ENCODE measurements around the gene PARD3.

PARD3 gene

GRCh38 chr10:34465678-34466077, 349.4 kb downstream of the PARD3 start:
- TF ChIP-seq, protein P1, sequence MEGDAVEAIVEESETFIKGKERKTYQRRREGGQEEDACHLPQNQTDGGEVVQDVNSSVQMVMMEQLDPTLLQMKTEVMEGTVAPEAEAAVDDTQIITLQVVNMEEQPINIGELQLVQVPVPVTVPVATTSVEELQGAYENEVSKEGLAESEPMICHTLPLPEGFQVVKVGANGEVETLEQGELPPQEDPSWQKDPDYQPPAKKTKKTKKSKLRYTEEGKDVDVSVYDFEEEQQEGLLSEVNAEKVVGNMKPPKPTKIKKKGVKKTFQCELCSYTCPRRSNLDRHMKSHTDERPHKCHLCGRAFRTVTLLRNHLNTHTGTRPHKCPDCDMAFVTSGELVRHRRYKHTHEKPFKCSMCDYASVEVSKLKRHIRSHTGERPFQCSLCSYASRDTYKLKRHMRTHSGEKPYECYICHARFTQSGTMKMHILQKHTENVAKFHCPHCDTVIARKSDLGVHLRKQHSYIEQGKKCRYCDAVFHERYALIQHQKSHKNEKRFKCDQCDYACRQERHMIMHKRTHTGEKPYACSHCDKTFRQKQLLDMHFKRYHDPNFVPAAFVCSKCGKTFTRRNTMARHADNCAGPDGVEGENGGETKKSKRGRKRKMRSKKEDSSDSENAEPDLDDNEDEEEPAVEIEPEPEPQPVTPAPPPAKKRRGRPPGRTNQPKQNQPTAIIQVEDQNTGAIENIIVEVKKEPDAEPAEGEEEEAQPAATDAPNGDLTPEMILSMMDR (IDR thresholded peaks at IDR 0.05), result no peak

GRCh38 chr10:34464591-34464990, 350.5 kb downstream of the PARD3 start:
- Histone ChIP-seq H2AFZ (no peak overlapping the region), H3K9me3 (ENCODE audit: control insufficient read depth, low read length) (no peaks in the 10 kb centered on the region), H3K36me3 (ENCODE audit: control insufficient read depth, insufficient read depth, low read length) (no peaks in the 10 kb centered on the region), H3K27ac (no peak overlapping the region), H3K4me2 (ENCODE audit: low read length) (no peak overlapping the region), H3K27me3 (ENCODE audit: control insufficient read depth, insufficient read depth, low read length) (no peaks in the 10 kb centered on the region), H3K79me2 (no peaks in the 10 kb centered on the region), H3K4me3 (ENCODE audit: low read depth, low read length) (no peak overlapping the region), H3K9ac (no peak overlapping the region), H3K4me1 (no peaks in the 10 kb centered on the region)
- TF ChIP-seq, protein P1 (IDR thresholded peaks at IDR 0.05), result no peak

More at GRCh38 chr10:34465678-34466077, 349.4 kb downstream of the PARD3 start:
- Histone ChIP-seq H3K9ac (no peak overlapping the region), H3K36me3 (ENCODE audit: control insufficient read depth, insufficient read depth, low read length) (no peaks in the 10 kb centered on the region), H3K27me3 (ENCODE audit: control insufficient read depth, insufficient read depth, low read length) (no peaks in the 10 kb centered on the region), H3K9me3 (ENCODE audit: control insufficient read depth, low read length) (no peaks in the 10 kb centered on the region), H3K79me2 (no peaks in the 10 kb centered on the region), H2AFZ (no peak overlapping the region), H3K27ac (no peak overlapping the region), H3K4me3 (ENCODE audit: low read depth, low read length) (no peak overlapping the region), H3K4me1 (no peaks in the 10 kb centered on the region), H3K4me2 (ENCODE audit: low read length) (no peak overlapping the region)

GRCh38 chr10:34464000-34464399, 351.1 kb downstream of the PARD3 start:
- Histone ChIP-seq H3K9ac (no peak overlapping the region), H3K27ac (no peak overlapping the region), H3K27me3 (ENCODE audit: control insufficient read depth, insufficient read depth, low read length) (no peaks in the 10 kb centered on the region), H2AFZ (no peak overlapping the region), H3K79me2 (no peaks in the 10 kb centered on the region), H3K4me3 (ENCODE audit: low read depth, low read length) (no peak overlapping the region), H3K9me3 (ENCODE audit: control insufficient read depth, low read length) (no peaks in the 10 kb centered on the region), H3K4me1 (no peaks in the 10 kb centered on the region), H3K36me3 (ENCODE audit: control insufficient read depth, insufficient read depth, low read length) (no peaks in the 10 kb centered on the region), H3K4me2 (ENCODE audit: low read length) (no peak overlapping the region)
- TF ChIP-seq, protein P1 (IDR thresholded peaks at IDR 0.05), result no peak

GRCh38 chr10:34462993-34463392, 352.1 kb downstream of the PARD3 start:
- Histone ChIP-seq H3K27me3 (ENCODE audit: control insufficient read depth, insufficient read depth, low read length) (no peaks in the 10 kb centered on the region), H3K4me1 (no peaks in the 10 kb centered on the region), H3K4me3 (ENCODE audit: low read depth, low read length) (no peak overlapping the region), H3K36me3 (ENCODE audit: control insufficient read depth, insufficient read depth, low read length) (no peaks in the 10 kb centered on the region), H3K9me3 (ENCODE audit: control insufficient read depth, low read length) (no peaks in the 10 kb centered on the region), H3K4me2 (ENCODE audit: low read length) (no peak overlapping the region), H3K27ac (no peak overlapping the region), H3K79me2 (no peaks in the 10 kb centered on the region), H2AFZ (no peak overlapping the region), H3K9ac (no peak overlapping the region)
- TF ChIP-seq, protein P1 (IDR thresholded peaks at IDR 0.05), result no peak

- no peak overlapping the region for H3K4me2 ChIP-seq (ENCODE audit: low read length)
- H3K9me3 ChIP-seq (ENCODE audit: control insufficient read depth, low read length), result no peaks in the 10 kb centered on the region
- no peaks in the 10 kb centered on the region for H3K27me3 ChIP-seq (ENCODE audit: control insufficient read depth, insufficient read depth, low read length)
- H3K4me3 ChIP-seq (ENCODE audit: low read depth, low read length), result no peak overlapping the region
- TF ChIP-seq, protein P1 (IDR thresholded peaks at IDR 0.05), result no peak
- H3K79me2 ChIP-seq, result no peaks in the 10 kb centered on the region
- H3K27ac ChIP-seq, result no peak overlapping the region
- no peak overlapping the region for H3K9ac ChIP-seq
- H3K4me1 ChIP-seq, result no peaks in the 10 kb centered on the region
- no peak overlapping the region for H2AFZ ChIP-seq
- no peaks in the 10 kb centered on the region for H3K36me3 ChIP-seq (ENCODE audit: control insufficient read depth, insufficient read depth, low read length)
Measured at GRCh38 chr10:34462056-34462455, 353.0 kb downstream of the PARD3 start.

Data from parathyroid adenoma (tissue), 2 donors.